Neural progenitor cell (in vitro differentiated cells): Measurements from ENCODE around the gene NPY1R.

ENCODE experiments used
- CTCF ChIP-seq: fragments of 200-600 bp; sonication (generic); IDR thresholded peaks from 2 replicates; pipeline ENCODE4 v1.5.1; 2017; ENCODE audit warnings: antibody characterized with exemption, mild to moderate bottlenecking
- EZH2 ChIP-seq: fragments of 200-600 bp; sonication (generic); IDR thresholded peaks from 2 replicates; pipeline ENCODE4 v1.6.1; 2017; ENCODE audit warnings: antibody characterized with exemption, mild to moderate bottlenecking, moderate library complexity

GRCh38 chr4:163274861-163275260 is 57.5 kb downstream of the NPY1R start:
- TF ChIP-seq CTCF: no peak
- TF ChIP-seq EZH2: no peak
